ENCODE measurements around the gene GSTA1. TPM values are rescaled to one million over a fixed set of nuclear protein-coding genes. Genes with fewer than 3 reads are reported as not detected.
"Not testable (repeated sequence)": the region's sequence is repeated elsewhere in the genome, so short reads cannot be mapped to it uniquely, and the experiment has no call there.

Gene GSTA1
- total RNA-seq, 4 donors from 2014 or later, result 0.44 to 16.1 (median 8.6) TPM; not detected in 1

- Histone ChIP-seq H3K9me3 (no peaks in the 10 kb centered on the region), H3K27ac (peak overlapping the region in 3 of 4 donors; percentile 9 to 48 (median 30)), H3K4me1 (peaks cover 0 to 15% (median 0%) of the 10 kb centered on the region in 3 donors), H3K4me3 (no peak overlapping the region), H3K36me3 (no peaks in the 10 kb centered on the region), H3K27me3 (no peaks in the 10 kb centered on the region)
- 49 to 68% methylated on average over 3 of the region's 3 CpGs for WGBS, 2 donors
- DNase-seq, result no peak
- intact Hi-C loops (cut with DNase I), result no loop called here
- TF ChIP-seq CTCF (IDR thresholded peaks at IDR 0.05) (no peak), POLR2A (IDR thresholded peaks at IDR 0.05) (no peak)
Observed at GRCh38 chr6:52788478-52788877, 15.1 kb downstream of the GSTA1 start.

- intact Hi-C loops (cut with DNase I), result no loop called here
- no peak for DNase-seq
- Histone ChIP-seq H3K36me3 (no peaks in the 10 kb centered on the region), H3K27ac (peak overlapping the region in 3 of 4 donors; percentile 30 to 54 (median 48)), H3K9me3 (no peaks in the 10 kb centered on the region), H3K4me1 (peaks cover 0 to 17% (median 0%) of the 10 kb centered on the region in 3 donors), H3K27me3 (no peaks in the 10 kb centered on the region), H3K4me3 (no peak overlapping the region)
- TF ChIP-seq CTCF (IDR thresholded peaks at IDR 0.05) (no peak), POLR2A (IDR thresholded peaks at IDR 0.05) (no peak)
- 40 to 48% methylated on average over 3 of the region's 3 CpGs for WGBS, 2 donors
Observed at GRCh38 chr6:52787917-52788316, 15.7 kb downstream of the GSTA1 start.

- Histone ChIP-seq H3K4me1 (peaks cover 0 to 24% (median 0%) of the 10 kb centered on the region in 3 donors), H3K9me3 (no peaks in the 10 kb centered on the region), H3K4me3 (no peak overlapping the region), H3K27me3 (no peaks in the 10 kb centered on the region), H3K36me3 (no peaks in the 10 kb centered on the region), H3K27ac (no peak overlapping the region)
- 85 to 95% methylated on average over 4 to 7 of the region's 24 CpGs for WGBS, 2 donors
- intact Hi-C loops (cut with DNase I), result no loop called here
- DNase-seq, result no peak
- no peak for TF ChIP-seq POLR2A (IDR thresholded peaks at IDR 0.05)
- no peak for TF ChIP-seq CTCF (IDR thresholded peaks at IDR 0.05)
Observed at GRCh38 chr6:52786249-52786956, 17.2 kb downstream of the GSTA1 start.

- 25 to 46% methylated on average over 1 to 2 of the region's 3 CpGs for WGBS, 2 donors
- H3K36me3 ChIP-seq; H3K27ac ChIP-seq; intact Hi-C loops (cut with DNase I); DNase-seq; H3K4me3 ChIP-seq; H3K27me3 ChIP-seq; H3K9me3 ChIP-seq: not testable (repeated sequence)
- peaks cover 0 to 40% (median 0%) of the 10 kb centered on the region in 3 donors for H3K4me1 ChIP-seq
Observed at GRCh38 chr6:52782696-52783274, 20.8 kb downstream of the GSTA1 start.

- peaks cover 0 to 36% (median 0%) of the 10 kb centered on the region in 3 donors for H3K4me1 ChIP-seq
- H3K4me3 ChIP-seq; H3K9me3 ChIP-seq; DNase-seq; H3K27ac ChIP-seq; H3K36me3 ChIP-seq; intact Hi-C loops (cut with DNase I); H3K27me3 ChIP-seq: not testable (repeated sequence)
Observed at GRCh38 chr6:52782209-52782608, 21.4 kb downstream of the GSTA1 start.

- WGBS, 2 donors, result 26 to 36% methylated on average over 1 of the region's 1 CpG
- intact Hi-C loops (cut with DNase I), result no loop called here
- TF ChIP-seq CTCF (IDR thresholded peaks at IDR 0.05), result no peak
- TF ChIP-seq POLR2A (IDR thresholded peaks at IDR 0.05), result no peak
- H3K9me3 ChIP-seq, result no peaks in the 10 kb centered on the region
- H3K27me3 ChIP-seq, result no peaks in the 10 kb centered on the region
- H3K27ac ChIP-seq, result peak overlapping the region in 2 of 4 donors; percentile 34 to 36
- no peak overlapping the region for H3K4me3 ChIP-seq
- H3K4me1 ChIP-seq, result peaks cover 0 to 36% (median 0%) of the 10 kb centered on the region in 3 donors
- DNase-seq, result no peak
- H3K36me3 ChIP-seq, result no peaks in the 10 kb centered on the region
Observed at GRCh38 chr6:52779237-52779636, 24.4 kb downstream of the GSTA1 start.

GRCh38 chr6:52776711-52777351 lies 26.8 kb downstream of the GSTA1 start:
- H3K27ac ChIP-seq; DNase-seq; intact Hi-C loops (cut with DNase I); H3K4me3 ChIP-seq; H3K27me3 ChIP-seq; H3K9me3 ChIP-seq; H3K36me3 ChIP-seq: not testable (repeated sequence)
- WGBS, 2 donors, result 71 to 79% methylated on average over 7 to 9 of the region's 9 CpGs
- H3K4me1 ChIP-seq, result peaks cover 0 to 26% (median 0%) of the 10 kb centered on the region in 3 donors

GRCh38 chr6:52769399-52769798 lies 34.2 kb downstream of the GSTA1 start:
- H3K27ac ChIP-seq; H3K4me3 ChIP-seq; H3K27me3 ChIP-seq; H3K36me3 ChIP-seq; H3K9me3 ChIP-seq; intact Hi-C loops (cut with DNase I); H3K4me1 ChIP-seq; DNase-seq: not testable (repeated sequence)
- 37 to 46% methylated on average over 4 of the region's 4 CpGs for WGBS, 2 donors

- H3K4me3 ChIP-seq; H3K36me3 ChIP-seq; DNase-seq; H3K27me3 ChIP-seq; H3K27ac ChIP-seq; intact Hi-C loops (cut with DNase I); H3K4me1 ChIP-seq; H3K9me3 ChIP-seq: not testable (repeated sequence)
Observed at GRCh38 chr6:52767658-52768057, 36.0 kb downstream of the GSTA1 start.
